ENCODE data around the gene C2. TPM values are rescaled to one million over a fixed set of nuclear protein-coding genes. Genes with fewer than 3 reads are reported as not detected.

C2 gene
- total RNA-seq, result 10 to 100 TPM; 13.8 to 40.2 TPM

DNA sequence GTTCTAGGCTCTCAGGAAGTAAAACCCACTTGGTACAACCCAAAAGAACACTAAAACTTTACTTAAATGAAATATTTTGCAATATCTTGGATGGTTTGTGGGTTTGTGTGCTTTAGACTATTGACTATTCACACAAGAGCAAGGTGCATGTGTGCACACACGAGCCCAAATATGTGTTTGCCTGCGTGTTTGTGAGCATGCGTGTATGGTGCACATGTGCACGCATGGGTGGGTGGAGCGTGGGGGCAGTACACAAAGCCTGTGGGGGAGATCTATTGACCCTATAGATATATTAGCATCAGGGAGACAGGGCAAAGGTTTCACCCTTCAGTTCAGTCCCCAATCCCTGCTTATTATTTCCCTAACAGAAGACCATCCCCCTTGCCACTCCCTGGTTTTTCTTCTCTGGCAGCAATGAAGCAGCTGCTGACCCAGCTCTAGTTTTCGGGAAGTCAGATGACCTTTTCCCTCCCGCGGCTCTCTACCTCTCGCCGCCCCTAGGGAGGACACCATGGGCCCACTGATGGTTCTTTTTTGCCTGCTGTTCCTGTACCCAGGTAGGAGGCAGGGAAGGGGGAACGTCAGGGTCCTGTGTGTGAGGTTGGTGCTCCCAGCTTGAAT, at the start of gene C2:
Gene C2 (plus strand): TSS at position 476 of the 621 bp plus-strand sequence. CDS start 36 bp downstream, at position 512.
- H3K4me3 ChIP-seq, result peak within 1 kb of the TSS; percentile 52
- ATAC-seq (ENCODE audit: insufficient number of reproducible peaks, low FRiP score, low read depth), result no peak

DNA sequence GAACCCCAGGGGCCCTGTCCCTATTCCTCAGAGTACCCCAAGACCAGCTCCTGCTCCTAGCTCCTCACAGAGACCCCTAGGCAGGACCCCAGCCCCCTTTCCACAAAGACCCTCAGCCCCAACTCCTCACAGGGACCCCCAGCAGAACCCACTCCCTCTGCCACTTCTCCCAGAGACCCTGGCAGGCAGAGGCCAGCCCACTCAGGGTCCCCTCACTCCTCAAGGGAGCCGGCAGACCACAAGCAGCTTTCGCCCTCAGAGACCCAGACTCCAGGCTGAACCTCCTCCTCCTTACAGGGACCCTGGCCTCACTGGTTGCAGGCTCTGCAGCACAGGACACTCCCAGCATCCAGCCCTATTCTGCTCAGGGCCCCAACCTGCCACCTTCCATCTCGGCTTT, 49.3 kb upstream of the C2 start:
- Histone ChIP-seq H3K9me3 (no peaks in the 10 kb centered on the region), H3K4me3 (no peak overlapping the region), H3K27ac (no peak overlapping the region), H3K36me3 (peaks cover 20% of the 10 kb centered on the region), H3K4me1 (ENCODE audit: control insufficient read depth in 1 of 2, low read depth in 2 of 2) (no peaks in the 10 kb centered on the region), H3K27me3 (replicated peaks; ENCODE audit: insufficient read depth) (no peaks in the 10 kb centered on the region)
- TF ChIP-seq, protein P1, sequence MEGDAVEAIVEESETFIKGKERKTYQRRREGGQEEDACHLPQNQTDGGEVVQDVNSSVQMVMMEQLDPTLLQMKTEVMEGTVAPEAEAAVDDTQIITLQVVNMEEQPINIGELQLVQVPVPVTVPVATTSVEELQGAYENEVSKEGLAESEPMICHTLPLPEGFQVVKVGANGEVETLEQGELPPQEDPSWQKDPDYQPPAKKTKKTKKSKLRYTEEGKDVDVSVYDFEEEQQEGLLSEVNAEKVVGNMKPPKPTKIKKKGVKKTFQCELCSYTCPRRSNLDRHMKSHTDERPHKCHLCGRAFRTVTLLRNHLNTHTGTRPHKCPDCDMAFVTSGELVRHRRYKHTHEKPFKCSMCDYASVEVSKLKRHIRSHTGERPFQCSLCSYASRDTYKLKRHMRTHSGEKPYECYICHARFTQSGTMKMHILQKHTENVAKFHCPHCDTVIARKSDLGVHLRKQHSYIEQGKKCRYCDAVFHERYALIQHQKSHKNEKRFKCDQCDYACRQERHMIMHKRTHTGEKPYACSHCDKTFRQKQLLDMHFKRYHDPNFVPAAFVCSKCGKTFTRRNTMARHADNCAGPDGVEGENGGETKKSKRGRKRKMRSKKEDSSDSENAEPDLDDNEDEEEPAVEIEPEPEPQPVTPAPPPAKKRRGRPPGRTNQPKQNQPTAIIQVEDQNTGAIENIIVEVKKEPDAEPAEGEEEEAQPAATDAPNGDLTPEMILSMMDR (IDR thresholded peaks at IDR 0.05), result no peak
- DNase-seq (ENCODE audit: low spot score) (no peak), ATAC-seq (ENCODE audit: insufficient number of reproducible peaks, low FRiP score, low read depth) (no peak)

More for the DNA sequence above, at the start of gene C2:
- no peak within 1 kb of the TSS for H3K27ac ChIP-seq
- no peaks in the 10 kb centered on the region for H3K36me3 ChIP-seq
- no peaks in the 10 kb centered on the region for H3K27me3 ChIP-seq (replicated peaks; ENCODE audit: insufficient read depth)
- no peak for DNase-seq (ENCODE audit: low spot score)
- TF ChIP-seq, protein P1 (IDR thresholded peaks at IDR 0.05), result no peak
- H3K4me1 ChIP-seq (ENCODE audit: control insufficient read depth in 1 of 2, low read depth in 2 of 2), result no peaks in the 10 kb centered on the region
- H3K9me3 ChIP-seq, result no peaks in the 10 kb centered on the region

- H3K9me3 ChIP-seq, result no peaks in the 10 kb centered on the region
- no peaks in the 10 kb centered on the region for H3K4me1 ChIP-seq (ENCODE audit: control insufficient read depth in 1 of 2, low read depth in 2 of 2)
- no peak within 1 kb of the TSS for H3K27ac ChIP-seq
- no peak for ATAC-seq (ENCODE audit: insufficient number of reproducible peaks, low FRiP score, low read depth)
- H3K4me3 ChIP-seq, result no peak within 1 kb of the TSS
- TF ChIP-seq, protein P1 (IDR thresholded peaks at IDR 0.05), result no peak
- H3K36me3 ChIP-seq, result peaks cover 25% of the 10 kb centered on the region
- no peaks in the 10 kb centered on the region for H3K27me3 ChIP-seq (replicated peaks; ENCODE audit: insufficient read depth)
- no peak for DNase-seq (ENCODE audit: low spot score)
Measured at GRCh38 chr6:31878726-31879125, 48.8 kb upstream of the C2 start, which contains the start of gene SLC44A4. Gene SLC44A4 (minus strand): TSS chr6:31878997. CDS start chr6:31878980, 17 bp downstream.

DNA sequence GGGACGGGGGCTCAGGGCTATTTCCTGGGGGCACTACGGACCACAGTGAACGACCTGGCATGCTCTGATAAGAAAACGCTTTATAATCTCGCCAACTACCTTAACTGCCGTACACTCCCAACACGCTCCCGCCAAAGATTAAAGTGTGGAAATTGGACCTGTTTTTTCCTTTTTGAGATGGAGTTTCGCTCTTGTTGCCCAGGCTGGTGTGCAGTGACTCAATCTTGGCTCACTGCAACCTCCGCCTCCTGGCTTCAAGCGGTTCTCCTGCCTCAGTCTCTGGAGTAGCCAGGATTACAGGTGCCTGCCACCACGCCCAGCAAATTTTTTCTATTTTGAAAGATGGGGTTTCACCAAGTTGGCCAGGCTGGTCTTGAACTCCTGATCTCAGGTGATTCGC, 48.4 kb upstream of the C2 start:
- H3K4me1 ChIP-seq (ENCODE audit: control insufficient read depth in 1 of 2, low read depth in 2 of 2), result no peaks in the 10 kb centered on the region
- H3K9me3 ChIP-seq, result no peaks in the 10 kb centered on the region
- peaks cover 28% of the 10 kb centered on the region for H3K36me3 ChIP-seq
- no peak overlapping the region for H3K27ac ChIP-seq
- H3K27me3 ChIP-seq (replicated peaks; ENCODE audit: insufficient read depth), result no peaks in the 10 kb centered on the region
- TF ChIP-seq, protein P1 (IDR thresholded peaks at IDR 0.05), result no peak
- ATAC-seq (ENCODE audit: insufficient number of reproducible peaks, low FRiP score, low read depth), result no peak
- DNase-seq (ENCODE audit: low spot score), result no peak
- H3K4me3 ChIP-seq, result no peak overlapping the region

DNA sequence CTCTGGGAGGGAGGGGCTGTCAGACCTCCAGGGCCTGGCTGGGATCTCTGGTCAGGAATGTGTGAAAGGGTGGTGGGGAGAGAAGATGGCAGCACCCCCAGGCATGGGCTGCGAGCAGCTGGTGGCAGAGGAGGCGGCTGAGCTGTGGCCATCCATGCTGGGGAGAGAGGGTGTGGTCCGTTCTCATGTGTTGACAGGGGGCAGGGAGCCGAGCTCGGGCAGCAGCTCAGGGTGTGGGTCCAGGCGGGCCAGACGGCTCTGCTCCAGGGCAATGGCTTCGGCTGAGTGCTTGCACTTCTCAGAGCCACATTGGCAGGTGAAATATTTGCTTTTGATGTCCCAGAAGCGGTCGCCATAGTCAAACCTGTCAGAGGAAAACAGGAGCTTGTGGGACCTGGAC, 47.6 kb upstream of the C2 start:
- H3K36me3 ChIP-seq, result peaks cover 34% of the 10 kb centered on the region
- no peak for ATAC-seq (ENCODE audit: insufficient number of reproducible peaks, low FRiP score, low read depth)

More for the DNA sequence above, 47.6 kb upstream of the C2 start:
- TF ChIP-seq, protein P1 (IDR thresholded peaks at IDR 0.05), result no peak
- Histone ChIP-seq H3K27me3 (replicated peaks; ENCODE audit: insufficient read depth) (no peaks in the 10 kb centered on the region), H3K9me3 (no peaks in the 10 kb centered on the region), H3K27ac (no peak overlapping the region), H3K4me1 (ENCODE audit: control insufficient read depth in 1 of 2, low read depth in 2 of 2) (no peaks in the 10 kb centered on the region), H3K4me3 (no peak overlapping the region)
- no peak for DNase-seq (ENCODE audit: low spot score)

All from thoracic aorta (tissue), 2 donors.